ENCODE measurements around the gene UBE2E2.

GRCh38 chr3:23174426-23175039 is 28.6 kb upstream of the UBE2E2 start:
- TF ChIP-seq EZH2 (IDR thresholded peaks at IDR 0.05; ENCODE audit: borderline replicate concordance, low read length) (no peak), CTCF (IDR thresholded peaks at IDR 0.05; ENCODE audit: low read length) (no peak)
